ENCODE data around the gene MROH9. TPM values are rescaled to one million over a fixed set of nuclear protein-coding genes. Genes with fewer than 3 reads are reported as not detected.

The MROH9 gene
- total and polyA plus RNA-seq, 2 of the 8 experiments (the other 6 are each of a cell fraction or from before 2014, with no cell fraction given) = not detected

GRCh38 chr1:171014880-171015279 is 79.5 kb downstream of the MROH9 start (continued):
- TF ChIP-seq CHD7 (IDR thresholded peaks at IDR 0.05; ENCODE audit: insufficient replicate concordance, low read length) = no peak
- TF ChIP-seq PHF8 (conservative IDR thresholded peaks at IDR 0.05; ENCODE audit: low read depth, low read length) = no peak
- TF ChIP-seq ATF2 (IDR thresholded peaks at IDR 0.05; ENCODE audit: low read length) = no peak
- peak; percentile 90 for TF ChIP-seq MAFK (IDR thresholded peaks at IDR 0.05; ENCODE audit: low read depth, low read length)
- TF ChIP-seq JUN (IDR thresholded peaks at IDR 0.05; ENCODE audit: low read depth, low read length) = no peak
